Activated CD8-positive, alpha-beta memory T cell treated with anti-CD3 and anti-CD28 coated beads for 4 hours (primary cell): ENCODE measurements around the gene UBIAD1.

Experiments
- DNase-seq, 2 donors: peaks; one replicate each; pipeline ENCODE4 v3.0.0-alpha.2; 2020; ENCODE audit warnings: low read depth in 2 of 2

UBIAD1 gene

GRCh38 chr1:11311816-11312755 is 39.1 kb downstream of the UBIAD1 start:
- no peak for DNase-seq

DNA sequence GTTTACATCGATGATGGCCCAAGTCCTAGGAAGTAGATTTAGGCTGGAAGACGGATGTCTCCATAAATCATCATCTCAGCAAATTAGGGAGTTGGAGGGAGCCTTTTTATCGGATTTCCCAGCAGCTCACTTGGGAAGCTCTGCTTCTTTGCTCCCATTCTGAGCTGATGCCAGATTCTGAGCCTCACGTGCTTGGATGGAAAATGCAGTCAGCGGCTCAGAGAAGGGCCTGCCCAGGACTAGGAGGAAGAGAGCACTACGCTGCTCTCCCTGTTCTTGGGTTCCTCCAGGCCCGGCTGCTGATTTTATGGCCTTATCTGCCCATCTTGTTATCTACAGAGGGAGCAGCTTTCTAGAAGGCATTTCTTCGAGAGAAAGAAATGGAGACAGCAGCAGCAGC is 42.0 kb downstream of the UBIAD1 start:
- DNase-seq = no peak

DNA sequence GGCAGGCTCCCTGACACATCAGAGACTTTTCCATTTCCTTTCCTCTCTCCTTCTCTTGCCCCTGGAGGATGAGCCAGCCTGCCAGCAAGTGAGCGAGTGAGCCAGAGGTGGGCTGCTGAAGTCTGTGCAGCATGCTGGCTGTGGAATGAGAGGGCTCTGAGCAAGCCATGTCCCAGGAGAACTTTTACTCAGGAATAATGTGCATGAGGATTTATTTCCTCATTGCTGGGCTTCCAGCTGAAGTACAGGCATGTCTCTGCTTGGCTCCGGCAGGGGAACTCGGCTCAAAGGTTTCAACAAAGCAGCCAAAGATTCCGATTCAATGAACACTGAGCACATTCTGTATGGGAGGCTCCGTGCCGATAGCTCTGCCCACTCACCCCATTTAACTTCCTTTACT is 43.7 kb downstream of the UBIAD1 start:
- no peak for DNase-seq

- DNase-seq = no peak
Measured at GRCh38 chr1:11318982-11319381, 46.0 kb downstream of the UBIAD1 start.

GRCh38 chr1:11320153-11320936 is 47.3 kb downstream of the UBIAD1 start:
- peak in 1 of 2 donors; percentile 4 for DNase-seq

GRCh38 chr1:11321656-11322491 is 48.9 kb downstream of the UBIAD1 start:
- DNase-seq = no peak

GRCh38 chr1:11324567-11325165 is 51.7 kb downstream of the UBIAD1 start:
- no peak for DNase-seq

GRCh38 chr1:11326070-11326469 is 53.1 kb downstream of the UBIAD1 start:
- no peak for DNase-seq

GRCh38 chr1:11328444-11328843 is 55.4 kb downstream of the UBIAD1 start:
- no peak for DNase-seq

DNA sequence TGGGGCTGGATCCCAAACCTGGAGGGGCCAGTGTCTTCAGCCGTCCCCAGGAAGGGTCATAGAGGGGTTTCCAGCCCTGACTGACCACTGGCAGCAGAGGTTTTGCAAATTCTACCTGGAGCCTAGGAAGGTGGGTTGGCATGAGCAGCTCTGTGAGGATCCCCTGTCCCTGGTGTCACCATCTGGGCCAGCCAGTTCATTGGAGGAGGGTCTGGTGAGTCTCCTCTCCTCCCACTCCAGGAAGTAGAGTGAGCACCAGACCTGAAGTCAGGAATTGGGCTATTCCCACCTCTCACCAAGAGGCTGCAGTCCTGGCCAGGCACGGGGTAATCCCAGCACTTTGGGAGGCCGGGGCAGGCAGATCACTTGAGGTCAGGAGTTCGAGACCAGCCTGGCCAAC is 57.4 kb downstream of the UBIAD1 start:
- DNase-seq = no peak

DNA sequence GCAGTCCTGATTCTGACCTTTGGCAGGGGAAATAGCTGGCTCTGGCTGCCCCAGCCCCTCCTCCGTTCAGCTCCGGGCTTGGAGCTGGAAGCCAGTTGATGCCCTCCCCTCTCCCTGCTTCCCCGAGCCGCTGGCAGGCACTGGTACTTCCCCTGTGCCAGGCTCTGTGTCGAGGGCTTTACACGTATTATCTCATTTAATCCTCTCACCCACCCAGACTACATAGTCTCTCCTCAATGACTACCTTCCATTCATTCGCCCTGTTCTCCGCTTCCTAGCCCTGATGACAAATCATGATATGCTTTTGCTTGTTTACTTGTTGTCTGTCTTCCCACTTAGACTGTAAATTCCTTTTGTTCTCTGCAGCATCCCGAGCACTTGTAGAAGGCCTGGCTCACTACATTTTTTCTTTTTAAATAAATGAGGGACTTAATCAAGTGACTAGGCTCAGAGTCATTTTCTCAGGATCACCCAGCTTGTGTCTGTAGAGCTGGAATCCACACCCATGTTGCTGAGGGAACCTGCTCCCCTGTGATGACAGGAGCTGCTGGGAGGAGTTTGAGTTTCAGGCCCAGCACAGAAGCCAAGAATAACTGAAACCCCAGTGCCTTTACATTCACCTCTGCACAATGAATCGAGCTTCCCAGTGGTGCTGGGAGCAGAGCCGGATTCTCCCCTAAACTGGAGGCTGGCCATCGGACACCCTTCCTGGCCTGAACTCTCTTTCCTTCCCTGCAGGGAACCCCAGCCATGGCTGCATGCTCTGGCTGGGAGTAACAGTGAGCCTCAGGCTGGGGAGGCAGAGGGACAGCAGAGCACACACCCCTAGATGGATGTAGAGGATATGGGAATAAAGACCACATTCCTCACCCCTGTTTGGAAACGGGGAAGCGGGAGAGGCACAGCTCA is 58.3 kb downstream of the UBIAD1 start:
- no peak for DNase-seq

DNA sequence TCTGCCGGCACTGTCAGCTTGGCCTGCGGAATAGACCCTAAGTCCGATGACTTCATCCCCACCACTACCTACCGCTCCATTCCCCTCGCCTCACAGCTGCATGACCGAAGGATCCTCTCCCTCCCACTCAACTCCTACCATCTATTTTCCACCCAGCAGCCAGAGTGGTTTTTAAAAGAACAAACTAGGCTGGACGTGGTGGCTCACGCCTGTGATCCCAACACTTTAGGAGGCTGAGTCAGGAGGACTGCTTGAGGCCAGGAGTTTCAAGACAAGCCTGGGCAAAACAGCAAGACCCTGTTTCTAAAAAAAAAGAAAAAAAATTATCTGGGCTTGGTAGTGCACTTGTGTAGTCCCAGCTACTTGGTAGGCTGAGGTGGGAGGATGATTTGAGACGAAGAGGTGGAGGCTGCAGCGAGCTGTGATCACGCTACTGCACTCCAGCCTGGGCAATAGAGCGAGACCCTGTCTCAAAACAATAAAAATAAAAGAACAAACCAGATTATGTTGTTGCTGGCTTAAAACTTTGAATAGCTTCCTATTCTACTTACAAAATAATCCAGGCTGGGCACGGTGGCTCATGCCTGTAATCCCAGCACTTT is 59.0 kb downstream of the UBIAD1 start:
- DNase-seq = no peak

DNA sequence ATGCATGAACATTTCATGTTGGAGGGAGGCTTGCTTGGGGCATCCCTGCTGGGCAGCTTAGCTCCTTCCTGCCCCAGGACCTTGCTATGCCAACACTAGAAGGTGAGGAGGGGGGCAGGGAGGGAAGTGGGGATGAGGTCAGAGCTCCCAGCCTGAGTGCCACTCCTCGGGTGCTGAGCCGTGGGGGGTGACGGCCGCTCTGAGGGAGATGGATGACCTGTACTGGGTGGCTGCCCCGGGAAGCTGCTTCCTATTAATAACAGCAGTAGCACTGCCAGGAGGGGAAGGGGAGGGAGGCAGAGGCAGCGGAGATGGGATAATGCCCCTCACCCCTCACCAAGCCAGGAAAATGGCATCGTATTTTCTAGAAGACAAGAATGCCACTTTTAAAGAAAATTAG is 60.6 kb downstream of the UBIAD1 start:
- no peak for DNase-seq

- no peak for DNase-seq
Measured at GRCh38 chr1:11334261-11334804, 61.3 kb downstream of the UBIAD1 start.

GRCh38 chr1:11334821-11335220 is 61.8 kb downstream of the UBIAD1 start:
- no peak for DNase-seq

- peak in 1 of 2 donors; percentile 1 for DNase-seq
Measured at GRCh38 chr1:11335417-11336056, 62.5 kb downstream of the UBIAD1 start.

GRCh38 chr1:11337580-11338073 is 64.6 kb downstream of the UBIAD1 start:
- peak; percentile 39 to 42 for DNase-seq
